NCI-H146 (cell line): ENCODE results near the gene TTC9B.
"Not testable (repeated sequence)": the region's sequence is repeated elsewhere in the genome, so short reads cannot be mapped to it uniquely, and the experiment has no call there.

Experiments
- DNase-seq: peaks from one replicate; lab custom pipeline; 2025; lab: John Stamatoyannopoulos, UW

Gene TTC9B

DNA sequence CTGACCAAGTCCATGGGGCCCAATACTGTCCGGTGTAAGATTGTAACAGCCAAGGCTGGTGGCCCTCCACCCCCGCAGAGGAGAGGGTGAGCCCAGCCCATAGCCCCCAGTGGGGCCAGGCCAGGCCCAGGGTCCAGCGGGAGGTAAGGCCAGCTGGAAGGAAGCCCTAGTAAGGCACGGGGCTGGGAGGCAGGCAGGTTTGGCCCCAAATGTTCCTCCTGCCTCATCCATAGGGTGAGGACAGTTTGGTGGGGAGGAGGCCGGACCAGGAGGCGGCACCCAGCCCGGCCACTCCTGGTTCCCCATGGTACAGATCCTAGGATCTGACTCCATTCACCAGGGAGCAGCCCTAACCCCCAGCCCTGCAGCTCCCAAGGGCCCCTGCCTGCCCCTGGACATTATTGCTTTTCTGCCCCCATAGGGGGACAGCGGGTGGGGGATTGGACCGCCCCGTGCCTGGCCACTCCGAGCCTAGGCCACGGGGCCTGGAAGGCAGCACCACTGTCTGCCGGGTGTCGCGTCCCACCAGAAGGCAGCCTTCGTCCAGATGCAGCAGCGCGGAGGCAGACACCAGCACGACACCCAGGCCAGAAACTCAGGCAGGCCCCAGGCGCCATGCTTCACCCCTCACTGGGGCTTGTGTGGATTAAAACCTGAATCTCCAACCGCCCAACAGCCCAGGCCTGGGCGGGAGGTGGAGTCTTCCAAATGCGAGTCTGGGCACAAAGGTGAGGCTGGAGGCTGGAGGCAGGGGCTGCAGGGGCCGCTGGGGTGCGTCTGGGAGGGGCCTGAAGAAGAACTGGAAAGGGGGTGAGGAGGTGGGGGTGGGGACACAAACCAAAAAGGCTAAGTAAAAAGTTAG, 15.0 kb upstream of the TTC9B start:
- DNase-seq: no peak

DNA sequence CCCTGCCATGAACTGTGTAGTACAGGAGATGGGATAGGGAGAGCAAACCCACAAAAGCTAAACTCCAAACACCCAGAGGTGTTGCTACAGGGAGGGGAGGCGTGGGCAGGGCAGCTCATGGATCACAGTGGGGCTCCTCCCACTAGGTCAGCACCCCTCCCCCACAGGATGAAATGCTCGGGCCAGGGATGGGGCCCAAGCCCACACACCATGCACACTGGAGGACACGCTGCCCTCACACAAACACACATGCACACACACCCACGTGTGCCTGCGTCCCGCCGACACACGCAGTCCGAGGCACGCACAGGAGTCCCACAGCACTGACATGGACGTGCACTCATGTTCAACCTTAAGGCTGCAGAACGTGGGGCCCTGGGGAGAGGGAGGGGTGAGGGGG, 14.3 kb upstream of the TTC9B start:
- DNase-seq: no peak

- no peak for DNase-seq
Observed at GRCh38 chr19:40231544-40232424, 13.6 kb upstream of the TTC9B start.

- no peak for DNase-seq
Observed at GRCh38 chr19:40231057-40231456, 12.9 kb upstream of the TTC9B start.

DNA sequence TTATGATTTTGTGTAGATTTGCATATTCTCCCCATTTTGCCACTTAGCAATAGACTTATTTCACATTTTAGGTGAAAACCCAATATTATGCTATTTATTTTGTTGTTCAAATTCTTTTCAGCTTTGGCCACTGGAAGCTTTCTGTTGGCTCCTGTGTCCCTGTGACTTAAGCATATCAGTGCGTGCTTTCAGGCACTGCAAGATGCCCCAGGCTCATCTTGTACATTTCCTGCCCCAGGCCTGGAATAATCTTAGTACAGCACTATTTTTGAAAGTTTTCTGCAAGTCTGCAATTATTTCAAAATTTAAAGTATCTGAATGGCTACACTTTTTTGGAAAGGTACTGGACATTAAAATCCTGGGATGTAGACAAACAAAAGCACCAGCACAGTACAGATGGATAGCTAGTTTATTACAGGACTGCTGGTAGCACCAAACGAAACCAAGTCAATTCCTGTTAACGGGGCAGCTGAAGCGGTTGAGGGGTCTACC, 11.8 kb upstream of the TTC9B start:
- DNase-seq: no peak

GRCh38 chr19:40229484-40229883, 11.3 kb upstream of the TTC9B start:
- DNase-seq: no peak

GRCh38 chr19:40228863-40229262, 10.7 kb upstream of the TTC9B start:
- no peak for DNase-seq

GRCh38 chr19:40228346-40228745, 10.2 kb upstream of the TTC9B start:
- no peak for DNase-seq

- DNase-seq: peak; percentile 46
Observed at GRCh38 chr19:40225440-40226305, 7.5 kb upstream of the TTC9B start.

- DNase-seq: no peak
Observed at GRCh38 chr19:40224342-40225150, 6.4 kb upstream of the TTC9B start.

DNA sequence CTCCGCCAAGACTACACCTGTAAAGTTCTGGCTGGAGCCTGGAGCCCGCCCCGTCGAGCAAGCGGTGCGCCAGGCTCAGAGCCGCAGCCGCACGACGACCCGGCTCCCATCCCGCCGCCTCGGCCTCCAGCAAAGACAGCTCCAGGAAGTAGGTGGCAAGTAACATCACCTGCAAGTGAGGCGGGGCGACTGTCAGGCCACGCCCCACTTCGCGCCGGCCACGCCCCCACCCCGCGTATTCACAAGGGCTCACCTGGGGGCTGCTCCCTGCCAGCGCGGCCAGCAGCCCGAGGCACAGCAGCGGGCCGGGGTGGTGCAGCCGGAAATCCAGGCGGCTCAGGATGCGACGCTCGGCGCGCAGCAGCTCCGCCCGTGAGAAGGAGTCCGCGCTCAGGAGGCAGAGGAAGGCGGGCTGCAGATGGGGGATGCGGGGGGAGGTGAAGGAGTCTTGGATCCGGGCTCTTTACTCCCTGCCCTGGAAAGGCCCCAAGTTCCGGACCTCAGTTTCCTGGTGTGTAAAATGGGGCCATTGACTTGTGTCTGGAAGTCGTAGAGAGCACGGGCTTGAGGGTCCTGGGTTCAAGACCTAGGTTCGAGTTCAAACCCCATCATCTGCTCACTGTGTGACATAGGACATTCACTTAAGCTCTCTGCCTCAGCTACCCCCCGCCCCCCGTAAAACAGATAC, 5.1 kb upstream of the TTC9B start:
- DNase-seq: peak; percentile 73

- peak; percentile 83 for DNase-seq
Observed at GRCh38 chr19:40221858-40222619, 3.9 kb upstream of the TTC9B start.

- no peak for DNase-seq
Observed at GRCh38 chr19:40220674-40221073, 2.5 kb upstream of the TTC9B start.

- DNase-seq: no peak
Observed at GRCh38 chr19:40219721-40220276, 1.6 kb upstream of the TTC9B start.

DNA sequence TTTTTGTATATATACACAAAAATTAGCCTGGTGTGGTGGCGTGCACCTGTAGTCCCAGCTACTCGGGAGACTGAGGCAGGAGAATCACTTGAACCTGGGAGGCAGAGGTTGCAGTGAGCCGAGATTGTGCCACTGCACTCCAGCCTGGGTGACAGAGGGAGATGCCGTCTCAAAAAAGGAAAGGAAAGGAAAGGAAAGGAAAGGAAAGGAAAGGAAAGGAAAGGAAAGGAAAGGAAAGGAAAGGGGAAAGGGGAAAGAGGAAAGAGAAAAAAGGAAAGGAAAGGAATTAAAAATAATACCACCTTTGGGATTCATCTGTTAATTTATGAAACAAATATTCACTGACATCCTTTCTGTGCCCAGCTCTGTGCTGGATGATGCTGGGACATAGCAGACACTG, 845 bp upstream of the TTC9B start:
- DNase-seq: not testable (repeated sequence)

DNA sequence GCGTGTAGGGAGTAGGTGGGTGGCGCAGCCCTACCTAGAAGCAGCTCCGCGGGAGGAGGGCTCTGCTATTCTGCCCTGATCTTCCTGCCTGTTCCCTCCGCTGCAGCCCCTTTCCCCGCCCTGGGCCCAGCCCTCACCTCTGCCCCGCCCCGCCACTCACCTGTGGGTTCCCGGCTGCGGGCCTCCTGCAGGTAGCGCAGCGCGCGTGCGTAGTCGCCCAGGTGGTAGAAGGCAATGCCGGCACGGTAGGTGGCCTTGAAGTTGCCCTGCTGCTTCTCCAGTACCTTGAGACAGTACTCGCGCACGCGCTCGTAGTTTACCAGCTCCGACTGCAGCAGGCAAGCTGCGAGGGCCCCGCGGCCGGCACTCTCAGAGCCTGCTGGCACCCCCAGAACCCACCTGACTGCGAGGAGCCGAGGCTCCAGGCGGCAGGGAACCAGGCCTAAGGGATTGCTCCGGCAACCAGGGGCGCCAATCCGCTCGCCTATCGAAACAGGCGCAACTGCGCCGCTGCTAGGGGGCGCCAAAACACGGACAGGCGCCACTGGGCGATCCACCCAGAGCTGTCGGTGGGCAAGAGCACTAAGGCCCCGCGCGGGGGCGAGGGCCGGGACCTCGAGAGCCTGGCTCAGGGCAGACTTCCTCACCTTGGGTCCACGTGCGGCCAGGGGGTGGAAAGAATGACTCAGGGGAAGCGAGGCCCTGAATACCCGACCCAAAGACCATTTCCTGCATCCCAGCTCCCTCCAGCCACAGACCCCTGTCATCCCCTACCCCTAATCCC, 965 bp downstream of the TTC9B start:
- DNase-seq: peak; percentile 98

GRCh38 chr19:40216777-40217026, 1.5 kb downstream of the TTC9B start:
- DNase-seq: no peak

GRCh38 chr19:40216013-40216776, 2.0 kb downstream of the TTC9B start:
- DNase-seq: no peak
